GM18519 (cell line): ENCODE data around the gene CHD9.

Experiments used
- ATAC-seq: cut with Tn5 transposase; IDR thresholded peaks from one replicate; pipeline ENCODE4 v1.9.1; 2021; ENCODE audit warnings: mild to moderate bottlenecking, moderate library complexity; ENCODE audit not compliant: unreplicated experiment, low FRiP score

Gene CHD9

DNA sequence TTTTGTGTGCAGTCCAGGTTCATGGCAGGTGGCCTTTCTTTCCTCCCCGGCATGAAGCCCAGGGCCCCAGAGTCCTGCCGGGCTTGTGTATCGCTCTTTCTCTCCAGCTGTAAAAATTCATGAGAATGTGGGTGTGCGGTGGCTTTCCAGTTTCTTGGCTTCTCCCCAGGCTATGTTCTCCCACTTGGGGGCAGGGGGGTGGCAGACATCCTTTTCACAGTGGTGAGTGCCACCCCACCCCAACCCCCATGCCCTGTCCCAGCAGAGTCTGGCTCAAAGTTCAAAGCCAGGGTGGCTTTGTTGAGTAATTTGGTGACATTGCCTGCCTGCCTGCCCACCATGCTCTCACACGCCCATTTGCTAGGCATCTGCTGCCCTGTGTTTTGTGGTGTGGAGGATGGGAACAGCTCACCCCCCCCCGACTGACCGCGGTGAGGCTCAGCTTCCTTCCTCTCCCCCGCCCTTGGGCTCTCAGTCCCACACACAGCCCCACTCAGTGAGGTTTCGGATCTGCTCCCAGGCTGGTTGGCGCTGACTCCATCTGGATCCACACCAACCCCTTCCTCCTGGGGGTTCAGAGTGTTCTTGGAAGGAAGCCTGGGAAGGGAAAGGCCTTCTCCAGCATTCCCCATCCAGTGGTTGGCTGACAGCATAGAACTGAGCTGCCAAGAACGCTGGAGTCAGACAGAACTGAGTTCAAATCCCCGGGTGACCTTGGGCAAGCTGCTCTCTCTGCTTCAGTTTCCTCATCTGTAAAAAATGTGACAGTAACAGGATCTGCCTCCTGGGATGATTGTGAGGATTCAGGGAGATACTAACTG is 36.0 kb downstream of the CHD9 start:
- no peak for ATAC-seq

DNA sequence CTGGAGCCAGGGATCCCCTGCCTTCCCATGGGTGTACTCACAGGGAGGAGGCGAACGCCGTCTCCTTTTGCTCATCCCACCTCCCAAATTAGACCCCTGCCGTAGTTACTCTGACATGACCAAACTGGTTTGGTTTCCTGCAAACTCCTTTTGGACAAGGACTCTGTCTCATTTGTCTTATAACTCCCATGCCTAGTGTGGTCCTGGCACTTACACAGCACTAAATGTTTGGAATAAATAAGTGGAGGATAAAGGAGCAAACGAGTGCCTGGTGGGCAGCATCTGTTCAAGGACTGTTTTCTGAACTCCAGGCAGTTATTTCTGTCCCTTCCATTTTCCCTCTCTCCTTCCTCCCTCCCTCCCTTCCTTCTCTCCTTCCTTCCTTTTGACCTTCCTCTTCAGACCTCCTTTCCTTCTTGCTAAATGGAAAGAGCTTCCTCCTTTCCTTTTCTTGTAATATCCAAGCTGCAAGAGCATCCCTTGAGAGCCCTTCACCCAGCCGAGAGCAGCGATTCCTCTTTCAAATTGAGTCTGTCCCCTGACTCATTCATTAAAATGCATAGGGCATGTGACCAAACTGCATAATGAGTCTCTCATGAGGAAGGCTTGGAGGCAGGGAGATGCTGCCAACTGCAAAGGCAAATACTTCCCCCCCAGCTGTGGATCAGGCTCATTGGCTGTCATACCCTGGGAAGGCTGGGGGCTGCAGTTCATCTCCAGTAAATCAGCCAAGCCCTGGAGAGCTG is 36.8 kb downstream of the CHD9 start:
- peak; percentile 69 for ATAC-seq

DNA sequence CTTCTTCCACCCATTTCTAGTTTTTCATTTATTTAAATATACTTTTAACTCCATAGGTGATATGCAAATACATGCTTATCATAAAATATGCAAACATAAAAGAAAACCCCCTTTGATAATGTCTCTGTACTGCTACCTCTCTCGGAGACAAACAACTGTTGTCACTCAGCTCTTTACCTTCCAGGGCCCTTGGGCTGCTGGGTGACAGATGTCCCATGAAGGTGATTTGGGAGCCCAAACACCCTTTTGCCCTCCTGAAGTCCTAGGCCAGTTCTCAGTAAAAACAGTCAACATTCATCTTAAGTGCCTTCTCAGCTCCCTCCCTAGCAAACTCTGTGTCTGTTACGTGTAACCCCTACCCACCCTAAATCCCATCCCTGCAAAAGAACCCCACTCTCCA is 37.5 kb downstream of the CHD9 start:
- ATAC-seq = no peak

DNA sequence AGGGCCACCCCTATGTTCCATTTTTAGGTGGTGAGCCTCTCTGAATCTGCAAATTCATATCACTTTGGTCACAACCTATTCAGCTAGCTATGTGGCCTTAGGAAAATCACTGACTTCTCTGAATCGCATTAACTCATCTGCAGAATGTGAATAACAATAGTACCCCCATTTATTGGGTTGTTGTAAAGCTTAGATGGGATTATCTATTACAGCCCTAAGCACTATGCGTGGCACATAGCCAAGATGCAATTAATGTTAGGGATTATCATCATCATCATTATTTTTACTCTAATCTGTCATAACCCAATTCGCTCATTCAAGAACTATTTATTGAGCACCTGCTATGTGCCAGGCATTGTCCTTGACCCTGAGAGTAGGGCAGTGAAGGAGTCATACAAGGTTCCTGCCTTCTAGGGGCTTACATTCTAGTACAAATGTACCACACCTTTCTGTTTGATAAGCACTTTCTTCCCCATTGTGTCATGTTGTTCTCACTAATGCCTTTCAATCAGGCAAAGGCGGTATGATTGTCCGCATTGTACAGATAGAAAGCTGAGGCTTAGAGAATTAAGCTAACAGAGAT is 38.5 kb downstream of the CHD9 start:
- no peak for ATAC-seq

DNA sequence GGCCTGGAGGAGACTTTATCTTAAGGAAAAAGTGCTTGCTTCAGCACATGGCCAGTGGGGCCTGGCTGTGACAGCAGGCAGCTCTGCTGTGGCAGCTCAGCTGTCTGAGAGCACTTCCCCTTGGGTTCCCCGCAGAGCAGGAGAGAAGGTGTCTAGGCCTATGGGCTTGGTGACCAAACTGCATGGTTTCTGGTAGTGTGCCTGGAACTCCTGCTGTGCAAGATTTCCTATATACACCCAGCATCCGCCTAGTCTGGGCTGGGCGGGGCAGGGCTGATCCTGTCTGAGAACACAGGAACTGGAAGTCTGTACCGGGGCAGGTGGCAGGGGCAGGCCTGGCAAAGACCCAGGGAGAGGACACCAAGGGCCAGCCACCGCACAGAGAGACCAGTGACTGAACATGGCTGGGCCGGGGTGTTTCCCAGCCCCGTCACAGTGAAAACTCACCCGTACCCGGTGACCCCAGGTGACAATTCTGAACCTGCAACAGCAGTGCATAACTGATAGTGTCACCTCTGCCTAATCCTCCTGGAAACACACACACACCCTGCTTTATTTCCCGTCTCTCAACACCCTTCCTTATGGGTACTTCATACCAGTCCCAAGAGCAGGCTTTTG is 39.3 kb downstream of the CHD9 start:
- ATAC-seq = peak; percentile 37

DNA sequence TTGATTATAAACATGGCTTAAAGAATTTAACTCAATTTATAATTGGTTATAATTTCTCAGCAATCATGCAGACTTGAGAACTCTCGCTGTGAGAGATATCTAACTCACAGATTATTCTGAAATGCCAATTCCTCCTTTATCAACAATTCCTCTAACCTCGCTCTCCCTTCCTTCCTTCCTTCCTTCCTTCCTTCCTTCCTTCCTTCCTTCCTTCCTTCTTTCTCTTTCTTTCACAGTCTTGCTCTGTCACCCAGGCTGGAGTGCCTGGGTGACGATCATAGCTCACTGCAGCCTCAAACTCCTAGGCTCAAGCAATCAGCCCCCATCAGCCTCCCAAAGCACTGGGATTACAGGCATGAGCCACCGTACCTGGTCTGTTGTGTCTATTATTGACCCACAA is 42.4 kb downstream of the CHD9 start:
- no peak for ATAC-seq

DNA sequence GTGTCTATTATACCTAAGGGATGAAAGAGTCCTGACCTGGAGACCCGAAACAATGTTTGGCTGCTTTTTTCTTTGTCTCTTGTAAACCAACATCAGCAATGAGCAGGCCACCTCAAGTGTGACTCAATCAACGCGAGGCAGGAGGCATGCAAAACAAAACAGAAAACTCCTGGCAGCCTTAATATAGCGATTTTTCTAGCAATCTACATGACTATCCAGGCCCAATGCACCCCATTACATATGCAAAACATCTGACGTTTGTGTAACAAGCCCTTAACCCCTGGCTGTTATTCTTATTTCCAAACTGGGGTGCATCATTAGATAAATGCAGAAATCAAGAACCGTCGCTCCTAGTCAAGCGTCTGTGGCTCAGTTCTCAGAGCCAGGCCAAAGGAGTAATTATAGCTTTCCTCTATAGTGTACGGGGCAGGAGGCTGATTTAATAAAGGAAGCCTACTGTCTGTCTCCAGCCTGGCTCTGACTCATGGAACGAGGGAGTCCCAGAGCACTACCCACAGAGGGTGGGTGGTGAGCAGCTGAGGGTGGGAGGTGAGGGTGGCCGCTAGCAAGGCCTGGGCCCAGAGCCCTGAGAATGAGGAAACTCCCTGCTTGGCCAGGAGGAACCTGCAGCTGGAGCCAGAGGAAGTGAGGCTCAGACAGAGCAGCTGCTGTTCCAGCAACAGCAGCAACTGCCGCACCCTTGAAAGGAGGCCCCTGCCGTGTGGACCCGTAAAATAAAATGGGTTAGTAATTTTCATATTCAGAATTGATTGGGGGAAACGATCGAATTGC is 43.9 kb downstream of the CHD9 start:
- peak; percentile 52 for ATAC-seq

DNA sequence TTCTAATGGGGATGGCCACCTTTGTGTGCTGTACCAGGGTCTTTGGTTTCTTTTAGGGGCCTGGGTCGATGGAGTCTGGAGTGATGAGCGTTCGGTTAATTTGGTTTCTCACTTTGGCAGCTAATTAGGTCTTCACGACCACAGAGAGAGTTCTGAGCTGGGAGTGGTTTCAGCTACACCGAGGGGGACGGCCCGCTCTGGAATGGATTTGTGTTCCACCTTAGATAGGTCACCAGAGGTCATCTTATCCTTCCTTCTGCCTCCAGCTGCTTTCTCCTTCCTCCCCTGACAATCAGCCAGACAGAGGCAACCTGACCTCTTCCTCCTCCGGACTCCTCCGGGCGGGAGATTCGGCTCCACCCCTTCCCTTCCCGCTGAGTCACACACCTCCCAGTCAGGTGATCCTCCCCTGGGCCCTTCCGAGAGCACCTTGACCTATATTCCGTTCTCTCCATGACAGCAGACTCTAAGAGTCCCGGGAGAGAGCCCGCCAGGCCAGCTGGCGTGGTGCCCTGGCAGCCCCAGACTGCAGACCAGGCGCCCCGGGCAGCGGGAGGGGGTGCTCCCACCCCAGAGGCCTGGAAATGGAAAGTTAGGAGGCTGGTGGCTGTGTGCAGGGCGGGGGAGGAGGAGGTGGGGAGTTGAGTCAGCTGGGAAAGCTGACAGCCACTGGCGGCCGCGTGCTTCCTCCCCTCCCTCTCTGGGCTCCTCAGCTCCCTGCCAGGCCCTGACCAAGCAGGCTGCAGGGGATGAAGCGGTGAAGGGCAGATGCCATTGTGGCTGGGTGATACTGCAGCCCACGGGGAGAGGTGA is 44.7 kb downstream of the CHD9 start:
- peak; percentile 29 for ATAC-seq

DNA sequence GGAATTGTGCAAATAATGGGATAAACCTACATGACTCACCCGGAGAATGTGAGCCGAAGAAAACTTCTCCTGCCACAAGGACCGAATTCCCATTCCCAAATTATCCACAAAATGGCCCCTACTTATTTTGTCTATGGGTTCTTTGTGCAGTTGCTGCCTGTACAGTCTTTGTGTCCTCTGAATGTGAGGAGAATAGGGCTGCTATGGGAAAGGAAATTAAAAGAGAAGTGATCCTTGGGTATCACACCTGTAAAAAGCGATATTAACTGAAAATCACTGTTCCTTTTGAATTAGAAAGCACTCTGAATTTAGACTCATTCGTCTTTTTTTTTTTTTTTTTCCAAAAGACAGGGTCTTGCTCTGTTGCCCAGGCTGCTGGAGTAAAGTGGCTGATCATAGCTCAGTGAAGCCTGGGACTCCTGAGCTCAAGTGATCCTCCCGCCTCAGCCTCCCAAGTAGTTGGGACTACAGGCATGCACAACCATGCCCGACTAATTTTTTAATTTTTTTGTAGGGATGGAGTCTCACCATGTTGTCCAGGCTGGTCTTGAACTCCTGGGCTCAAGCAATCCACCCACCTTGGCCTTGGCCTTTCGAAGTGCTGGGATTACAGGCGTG is 45.4 kb downstream of the CHD9 start:
- ATAC-seq = no peak

DNA sequence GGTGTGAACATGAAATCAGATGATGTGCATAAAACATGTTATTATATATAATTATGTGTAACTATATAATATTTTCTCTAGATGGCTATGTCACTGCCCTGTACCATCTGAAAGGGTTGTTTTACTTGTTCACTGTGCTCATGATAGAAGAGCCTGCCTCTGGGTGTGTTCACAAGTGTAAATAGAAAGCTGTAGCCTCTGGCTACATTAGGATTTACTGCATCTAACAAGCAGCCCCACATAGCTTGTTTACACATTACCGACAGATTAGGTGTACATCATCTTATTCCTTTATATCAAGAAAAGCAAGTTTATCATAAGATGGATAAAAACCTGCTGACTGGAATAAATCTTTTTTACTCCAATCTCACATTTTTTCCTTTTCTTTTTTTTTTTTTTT is 46.1 kb downstream of the CHD9 start:
- no peak for ATAC-seq

DNA sequence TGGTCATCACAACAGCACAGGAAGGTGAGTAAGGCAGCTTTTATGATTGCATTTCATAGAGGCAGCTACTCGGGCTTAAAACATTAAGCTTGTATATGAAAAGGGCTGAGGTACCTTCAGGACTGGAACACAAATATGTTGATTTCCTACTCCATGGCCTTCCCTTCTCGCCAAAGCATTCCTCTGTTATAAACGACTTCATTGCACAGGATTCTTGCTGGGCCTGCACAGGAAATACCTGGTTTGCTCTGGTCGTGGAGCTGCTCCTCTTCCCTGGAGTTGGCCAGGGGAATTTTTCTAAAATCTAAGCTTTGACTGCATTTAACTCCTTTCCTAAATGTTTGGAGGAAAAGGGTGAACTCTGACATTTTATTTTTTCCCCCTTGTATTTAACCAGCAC is 49.0 kb downstream of the CHD9 start:
- ATAC-seq = no peak

DNA sequence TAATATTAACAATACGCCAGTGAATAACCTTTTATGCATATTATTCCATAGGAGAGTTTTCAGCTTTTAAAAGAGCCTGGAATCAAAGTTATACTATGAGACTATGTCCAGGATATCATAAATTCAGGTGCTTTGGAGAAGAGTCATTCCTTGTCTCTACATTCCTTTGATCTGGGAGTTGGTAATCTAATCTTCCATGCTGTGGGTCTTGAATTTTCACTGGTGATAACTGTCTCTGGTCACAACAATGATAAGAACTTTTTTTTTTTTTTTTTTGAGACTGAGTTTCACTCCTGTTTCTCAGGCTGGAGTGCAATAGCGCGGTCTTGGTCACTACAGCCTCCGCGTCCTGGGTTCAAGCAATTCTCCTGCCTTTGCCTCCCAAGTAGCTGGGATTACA is 50.8 kb downstream of the CHD9 start:
- no peak for ATAC-seq

DNA sequence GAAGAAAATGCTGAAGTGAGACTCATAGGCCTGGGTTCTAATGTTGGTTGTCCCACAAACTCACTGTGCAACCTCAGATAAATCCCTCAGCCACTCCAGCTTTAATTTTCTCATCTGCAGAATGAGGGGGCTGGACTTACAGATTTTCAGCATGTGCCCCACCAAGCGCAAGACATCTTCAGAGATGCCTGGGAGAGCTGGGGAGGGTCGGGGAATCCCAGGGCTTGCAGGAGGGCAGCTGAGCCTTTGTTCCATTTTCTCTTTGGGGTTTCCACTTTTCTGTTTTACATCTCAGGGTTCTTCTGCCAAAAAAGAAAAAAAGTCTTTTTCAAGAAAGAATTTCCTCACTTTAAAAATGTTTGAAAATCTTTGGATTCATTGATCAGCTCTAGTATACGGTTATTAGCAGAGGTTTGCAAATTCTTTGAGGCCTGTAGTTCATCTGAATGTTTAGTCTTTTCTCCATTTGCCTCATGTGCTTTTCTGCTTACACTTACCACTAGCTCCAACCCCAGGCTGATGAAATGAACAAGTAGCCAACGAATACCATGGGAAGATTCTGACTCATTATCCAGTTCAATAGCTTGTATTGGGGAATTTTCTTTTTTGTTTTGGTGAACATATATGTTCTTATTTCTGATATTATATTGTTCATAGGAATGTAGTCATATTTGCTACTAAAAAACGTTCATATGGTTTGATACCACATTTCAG is 56.4 kb downstream of the CHD9 start:
- ATAC-seq = no peak

DNA sequence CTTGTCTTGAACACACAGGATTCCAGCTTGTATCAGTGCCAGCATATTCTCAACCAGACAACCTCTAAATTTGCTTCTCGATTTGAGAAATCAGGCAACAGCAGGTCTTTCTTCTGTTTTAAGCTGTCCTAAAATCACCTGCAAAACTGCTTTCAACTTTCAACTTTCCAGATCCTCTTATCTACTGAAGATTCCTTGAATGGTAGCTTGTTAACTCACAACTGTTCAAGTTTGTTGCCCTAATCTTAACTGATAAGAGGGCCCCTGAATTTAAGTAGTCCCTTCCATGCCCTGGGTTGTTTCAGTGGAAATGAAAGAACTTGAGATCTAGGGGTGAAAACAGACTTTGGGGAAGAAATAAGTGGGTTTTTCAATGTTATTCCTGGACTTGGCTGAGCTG is 57.2 kb downstream of the CHD9 start:
- ATAC-seq = no peak

DNA sequence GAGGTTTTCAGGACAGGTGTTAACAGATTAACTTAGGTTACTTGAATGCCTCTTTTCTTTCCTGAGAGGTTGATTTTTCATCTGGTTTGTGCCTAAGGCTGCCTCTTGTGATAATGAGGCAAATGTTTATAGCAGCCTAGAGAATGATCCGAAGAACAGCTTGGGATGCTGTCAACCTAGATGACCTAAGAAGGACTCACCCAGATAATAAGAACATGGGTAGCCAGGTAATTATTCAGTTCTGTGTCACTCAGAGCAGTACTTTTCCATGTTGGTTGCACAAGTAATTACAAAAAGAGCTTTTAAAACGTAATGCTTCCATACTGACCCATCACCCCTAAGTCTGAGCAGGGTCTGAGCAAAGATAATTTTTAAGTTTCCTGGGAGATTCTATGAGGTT is 60.3 kb downstream of the CHD9 start:
- no peak for ATAC-seq

DNA sequence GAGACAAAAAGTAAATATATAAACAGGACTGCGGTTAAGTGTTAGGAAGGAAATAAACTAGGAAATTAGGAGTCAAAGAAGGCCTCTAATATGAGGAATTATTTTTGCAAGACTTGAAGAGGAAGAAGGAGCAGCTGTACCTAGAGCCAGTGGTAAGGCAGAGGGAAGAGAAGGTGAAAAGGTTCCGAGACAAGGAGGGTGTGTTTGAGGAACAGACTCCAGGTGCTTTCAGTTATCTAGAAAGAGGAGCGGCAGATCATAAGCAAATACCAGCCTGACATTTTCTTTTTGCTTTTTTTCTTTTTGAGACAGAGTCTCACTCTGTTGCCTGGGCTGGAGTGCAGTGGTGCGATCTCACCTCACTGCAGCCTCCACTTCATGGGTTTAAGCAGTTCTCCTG is 61.0 kb downstream of the CHD9 start:
- no peak for ATAC-seq

DNA sequence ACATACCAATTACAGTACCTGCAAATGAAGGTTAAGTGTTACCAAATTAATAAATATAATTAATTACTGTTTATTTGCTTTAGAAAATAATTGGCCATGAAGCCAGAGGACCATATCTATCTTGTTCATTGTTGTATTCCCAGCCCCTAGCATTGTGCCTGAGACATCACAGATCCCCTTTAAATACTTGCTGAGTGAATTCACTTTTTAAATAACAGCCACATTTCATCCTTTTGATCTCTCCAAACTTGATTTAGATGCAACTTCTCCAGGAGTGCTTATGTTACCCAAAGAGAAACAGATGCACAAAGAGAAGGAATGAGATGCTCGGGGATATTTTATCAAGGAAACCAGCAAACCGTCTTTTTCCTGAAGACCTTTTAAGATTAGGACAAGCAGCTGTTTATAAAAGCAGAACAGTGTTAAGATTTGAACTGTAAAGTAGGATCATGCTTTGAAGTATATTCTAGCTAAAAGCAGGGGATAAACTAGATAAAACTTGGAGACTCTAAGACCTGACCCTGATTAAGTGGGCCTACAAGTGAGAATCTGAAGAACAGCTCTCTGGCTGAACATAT is 66.3 kb downstream of the CHD9 start:
- ATAC-seq = no peak

DNA sequence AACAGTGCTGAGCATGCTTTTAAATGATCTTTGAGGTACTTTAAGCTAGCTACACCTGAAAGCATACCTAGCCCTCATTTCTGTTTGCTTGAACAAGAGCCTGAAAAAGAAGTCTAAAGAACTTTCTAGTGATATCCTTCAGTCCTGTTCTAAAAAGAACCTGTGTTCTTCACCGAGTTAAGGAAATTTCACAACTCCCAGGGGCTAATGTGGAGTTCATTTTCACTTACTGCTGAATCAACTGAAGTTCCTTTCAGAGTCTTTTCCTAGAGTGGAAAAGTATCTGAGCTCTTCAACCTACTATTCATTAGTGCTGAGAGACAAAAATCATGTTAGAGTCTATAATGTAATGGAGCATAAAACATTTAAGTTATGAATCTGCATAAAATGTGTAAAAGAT is 66.9 kb downstream of the CHD9 start:
- ATAC-seq = no peak
